Epithelial cell of prostate (primary cell): ENCODE results near the gene RUFY4.
"Not testable (repeated sequence)": the region's sequence is repeated elsewhere in the genome, so short reads cannot be mapped to it uniquely, and the experiment has no call there.

Experiments
- DNase-seq: peaks from one replicate; pipeline ENCODE4 v3.0.0-alpha.2; 2011; ENCODE audit warnings: low read depth, low spot score
- H3K27ac ChIP-seq: fragments of 450-650 bp; 2 replicates; pipeline ENCODE4 v1.5.1; 2017; ENCODE audit warnings: mild to moderate bottlenecking

RUFY4 gene

GRCh38 chr2:218079943-218080913, 11.2 kb downstream of the RUFY4 start:
- H3K27ac ChIP-seq, result no peak overlapping the region

GRCh38 chr2:218081063-218081462, 12.0 kb downstream of the RUFY4 start:
- H3K27ac ChIP-seq, result no peak overlapping the region
- no peak for DNase-seq

More at GRCh38 chr2:218079943-218080913, 11.2 kb downstream of the RUFY4 start:
- DNase-seq, result no peak

- DNase-seq, result no peak
- no peak overlapping the region for H3K27ac ChIP-seq
Measured at GRCh38 chr2:218081695-218082094, 12.6 kb downstream of the RUFY4 start.

- DNase-seq, result no peak
- H3K27ac ChIP-seq, result no peak overlapping the region
Measured at GRCh38 chr2:218082586-218083351, 13.7 kb downstream of the RUFY4 start.

- no peak for DNase-seq
- no peak overlapping the region for H3K27ac ChIP-seq
Measured at GRCh38 chr2:218083352-218083676, 14.3 kb downstream of the RUFY4 start.

GRCh38 chr2:218086478-218086877, 17.4 kb downstream of the RUFY4 start:
- no peak overlapping the region for H3K27ac ChIP-seq
- no peak for DNase-seq

- no peak for DNase-seq
- no peak overlapping the region for H3K27ac ChIP-seq
Measured at GRCh38 chr2:218089259-218089658, 20.2 kb downstream of the RUFY4 start.

GRCh38 chr2:218091746-218092145, 22.7 kb downstream of the RUFY4 start:
- H3K27ac ChIP-seq, result no peak overlapping the region
- no peak for DNase-seq

GRCh38 chr2:218093879-218094278, 24.8 kb downstream of the RUFY4 start:
- no peak for DNase-seq
- H3K27ac ChIP-seq, result no peak overlapping the region

- no peak for DNase-seq
- no peak overlapping the region for H3K27ac ChIP-seq
Measured at GRCh38 chr2:218095853-218096252, 26.8 kb downstream of the RUFY4 start.

- no peak for DNase-seq
- H3K27ac ChIP-seq, result no peak overlapping the region
Measured at GRCh38 chr2:218097975-218098374, 28.9 kb downstream of the RUFY4 start.

GRCh38 chr2:218108834-218109233, 39.8 kb downstream of the RUFY4 start:
- DNase-seq, H3K27ac ChIP-seq: not testable (repeated sequence)

- not testable (repeated sequence) for DNase-seq
Measured at GRCh38 chr2:218121789-218122188, 52.7 kb downstream of the RUFY4 start.

GRCh38 chr2:218122286-218122685, 53.2 kb downstream of the RUFY4 start:
- H3K27ac ChIP-seq, DNase-seq: not testable (repeated sequence)

More at GRCh38 chr2:218121789-218122188, 52.7 kb downstream of the RUFY4 start:
- H3K27ac ChIP-seq, result not testable (repeated sequence)

GRCh38 chr2:218123986-218124385, 54.9 kb downstream of the RUFY4 start:
- H3K27ac ChIP-seq, result no peak overlapping the region

GRCh38 chr2:218125095-218125494, 56.0 kb downstream of the RUFY4 start:
- no peak for DNase-seq

More at GRCh38 chr2:218123986-218124385, 54.9 kb downstream of the RUFY4 start:
- DNase-seq, result no peak

GRCh38 chr2:218125626-218126080, 56.6 kb downstream of the RUFY4 start, which contains the start of gene CXCR2:
Gene CXCR2, plus strand, starts transcription at chr2:218126028. Its CDS starts 8,774 bp downstream, at chr2:218134802.
- H3K27ac ChIP-seq, result no peak within 1 kb of the TSS
- DNase-seq, result no peak

More at GRCh38 chr2:218125095-218125494, 56.0 kb downstream of the RUFY4 start:
- no peak overlapping the region for H3K27ac ChIP-seq

- DNase-seq, result no peak
- H3K27ac ChIP-seq, result no peak overlapping the region
Measured at GRCh38 chr2:218127929-218128455, 58.9 kb downstream of the RUFY4 start.

- no peak overlapping the region for H3K27ac ChIP-seq
- DNase-seq, result no peak
Measured at GRCh38 chr2:218128781-218129457, 59.9 kb downstream of the RUFY4 start.
